Left kidney (tissue), 8 donors: ENCODE data around the gene FOLR2. TPM values are rescaled to one million over a fixed set of nuclear protein-coding genes. Genes with fewer than 3 reads are reported as not detected.
"Not testable (repeated sequence)": the region's sequence is repeated elsewhere in the genome, so short reads cannot be mapped to it uniquely, and the experiment has no call there.

Source experiments
- DNase-seq: peaks from one replicate; pipeline ENCODE4 v3.0.0-alpha.2; 2013
- long read RNA-seq, 8 donors: transcript quantifications; one replicate each; lab custom pipeline, GENCODE V29; 2026
- polyA plus RNA-seq: library from polyadenylated mRNA; unstranded; fragments of 120-200 nt; gene quantifications from one replicate; pipeline ENCODE4 v1.2.1, GENCODE V29; 2013; ENCODE audit not compliant: insufficient read length

The FOLR2 gene
- polyA plus RNA-seq: 8.7 TPM
- long read RNA-seq, donor 1, transcript FOLR2-201 (5 exons, 1,138 nt): major isoform, 7 of 11 reads
- long read RNA-seq, donor 1, partial matches to known transcripts: 0 of 11 reads
- long read RNA-seq, donor 1, other reads (novel, unspliced or antisense): 0 of 11 reads
- long read RNA-seq, donor 2, partial matches to known transcripts: 0 of 4 reads
- long read RNA-seq, donor 2, other reads (novel, unspliced or antisense): 0 of 4 reads
- long read RNA-seq, donor 3, partial matches to known transcripts: 0 of 4 reads
- long read RNA-seq, donor 3, other reads (novel, unspliced or antisense): 0 of 4 reads
- long read RNA-seq, donor 4: 0 reads
- long read RNA-seq, donor 5, transcript FOLR2-201 (5 exons, 1,138 nt): major isoform, 9 of 12 reads
- long read RNA-seq, donor 5, partial matches to known transcripts: 0 of 12 reads
- long read RNA-seq, donor 5, other reads (novel, unspliced or antisense): 0 of 12 reads
- long read RNA-seq, donor 6, partial matches to known transcripts: 0 of 3 reads
- long read RNA-seq, donor 6, other reads (novel, unspliced or antisense): 0 of 3 reads
- long read RNA-seq, donor 7, partial matches to known transcripts: 0 of 3 reads
- long read RNA-seq, donor 7, other reads (novel, unspliced or antisense): 0 of 3 reads
- long read RNA-seq, donor 8: 0 reads

GRCh38 chr11:72216638-72217037 is at the start of gene FOLR2:
TSS of gene FOLR2 (plus strand) at chr11:72216794. CDS start at chr11:72218585, 1,791 bp downstream.
- DNase-seq: no peak

GRCh38 chr11:72169046-72169555 is 47.5 kb upstream of the FOLR2 start:
- not testable (repeated sequence) for DNase-seq

- not testable (repeated sequence) for DNase-seq
Measured at GRCh38 chr11:72169754-72170153, 46.8 kb upstream of the FOLR2 start.

GRCh38 chr11:72172043-72172442 is 44.6 kb upstream of the FOLR2 start:
- not testable (repeated sequence) for DNase-seq

- DNase-seq: no peak
Measured at GRCh38 chr11:72173291-72173690, 43.3 kb upstream of the FOLR2 start.

GRCh38 chr11:72174302-72175070 is 42.1 kb upstream of the FOLR2 start:
- DNase-seq: no peak

DNA sequence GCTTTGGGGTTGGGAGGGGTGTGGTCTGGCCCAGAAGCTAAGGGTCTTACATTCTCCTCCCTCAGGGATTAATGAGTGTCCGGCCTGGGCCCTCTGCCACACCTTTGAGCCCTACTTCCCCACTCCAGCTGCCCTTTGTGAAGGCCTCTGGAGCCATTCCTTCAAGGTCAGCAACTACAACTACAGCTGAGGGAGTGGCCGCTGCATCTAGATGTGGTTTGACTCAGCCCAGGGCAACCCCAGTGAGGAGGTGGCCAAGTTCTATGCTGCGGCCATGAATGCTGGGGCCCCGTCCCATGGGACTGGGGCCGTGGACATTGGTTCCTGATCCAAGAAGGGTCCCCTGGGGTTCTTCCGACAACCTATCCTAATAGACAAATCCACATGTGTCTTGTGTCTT is 38.9 kb upstream of the FOLR2 start:
- no peak for DNase-seq

- no peak for DNase-seq
Measured at GRCh38 chr11:72179049-72179803, 37.4 kb upstream of the FOLR2 start.

- no peak for DNase-seq
Measured at GRCh38 chr11:72179804-72180396, 36.7 kb upstream of the FOLR2 start.

GRCh38 chr11:72180892-72181552 is 35.6 kb upstream of the FOLR2 start:
- DNase-seq: not testable (repeated sequence)

DNA sequence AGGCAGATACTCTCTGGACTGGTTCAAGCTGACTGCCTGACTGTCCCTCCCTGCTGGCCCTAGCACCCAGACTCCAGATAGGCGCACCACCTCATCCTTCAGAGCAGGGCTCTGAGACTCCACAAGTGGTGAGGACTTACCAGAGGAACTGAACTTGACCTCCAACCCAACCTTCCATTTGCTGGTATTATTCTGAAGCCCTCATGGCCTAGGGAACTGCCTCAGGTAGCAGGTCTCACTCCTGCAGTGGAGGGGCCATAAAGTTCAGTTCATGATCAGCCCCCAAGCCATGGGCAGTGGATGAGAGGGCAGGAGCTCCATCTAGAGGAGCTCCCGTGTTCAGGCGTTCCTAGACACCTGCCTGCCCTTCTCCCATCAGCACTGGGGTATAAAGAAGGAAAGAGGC is 35.0 kb upstream of the FOLR2 start:
- DNase-seq: not testable (repeated sequence)

DNA sequence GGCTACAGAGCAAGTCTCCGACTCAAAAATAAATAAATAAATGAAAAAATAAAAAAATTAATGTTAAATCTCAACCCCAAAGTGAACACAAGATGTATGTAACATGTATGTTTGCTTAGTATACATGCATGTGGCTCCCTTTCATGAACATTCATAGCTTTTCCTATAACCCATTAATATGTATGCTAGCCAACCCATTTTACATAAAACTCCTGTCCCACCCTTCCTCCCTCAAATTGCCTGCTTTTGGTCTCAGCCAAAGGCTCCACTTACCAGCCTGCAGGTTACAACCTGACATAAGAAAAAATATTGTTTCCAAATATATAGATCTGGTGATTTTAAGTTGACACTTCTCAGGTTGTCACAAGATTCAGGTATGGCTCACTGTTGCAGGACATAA is 28.3 kb upstream of the FOLR2 start:
- no peak for DNase-seq

GRCh38 chr11:72189455-72190250 is 26.9 kb upstream of the FOLR2 start:
- peak; percentile 57 for DNase-seq

DNA sequence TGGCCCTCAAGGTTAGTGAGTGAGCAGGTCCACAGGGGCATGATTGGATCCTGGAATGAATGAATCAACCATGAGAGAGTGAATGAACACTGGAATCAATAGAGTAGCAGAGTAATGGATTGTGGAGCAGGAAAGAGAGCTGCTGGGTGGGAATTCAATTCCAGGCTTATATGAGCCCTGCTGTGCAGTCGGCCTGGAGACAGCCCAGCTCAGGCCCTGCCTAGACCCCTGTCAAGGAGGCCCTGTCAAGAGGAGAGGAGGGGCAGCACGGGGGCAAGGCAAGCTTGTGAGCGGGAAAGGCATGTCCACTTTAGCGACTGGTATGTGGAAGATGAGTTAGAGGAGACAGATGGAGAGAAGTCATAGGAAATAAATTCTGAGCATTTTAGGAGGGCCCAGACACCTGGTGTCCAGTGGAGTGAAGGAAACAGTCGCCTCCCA is 25.9 kb upstream of the FOLR2 start:
- DNase-seq: no peak

DNA sequence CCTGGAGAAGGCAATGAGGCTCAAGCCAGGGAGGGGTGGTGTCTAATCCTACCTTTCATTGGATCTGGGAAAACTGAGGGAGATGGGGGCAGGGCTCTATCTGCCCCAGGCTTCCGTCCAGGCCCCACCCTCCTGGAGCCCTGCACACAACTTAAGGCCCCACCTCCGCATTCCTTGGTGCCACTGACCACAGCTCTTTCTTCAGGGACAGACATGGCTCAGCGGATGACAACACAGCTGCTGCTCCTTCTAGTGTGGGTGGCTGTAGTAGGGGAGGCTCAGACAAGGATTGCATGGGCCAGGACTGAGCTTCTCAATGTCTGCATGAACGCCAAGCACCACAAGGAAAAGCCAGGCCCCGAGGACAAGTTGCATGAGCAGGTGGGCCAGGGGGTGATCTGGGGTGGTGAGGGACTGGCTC is 24.6 kb upstream of the FOLR2 start, which contains the start of gene FOLR1:
Gene FOLR1 (plus strand): TSS at position 180 of the 421 bp plus-strand sequence. CDS start 34 bp downstream, at position 214.
- DNase-seq: no peak

GRCh38 chr11:72195518-72196270 is 20.9 kb upstream of the FOLR2 start:
- no peak for DNase-seq

DNA sequence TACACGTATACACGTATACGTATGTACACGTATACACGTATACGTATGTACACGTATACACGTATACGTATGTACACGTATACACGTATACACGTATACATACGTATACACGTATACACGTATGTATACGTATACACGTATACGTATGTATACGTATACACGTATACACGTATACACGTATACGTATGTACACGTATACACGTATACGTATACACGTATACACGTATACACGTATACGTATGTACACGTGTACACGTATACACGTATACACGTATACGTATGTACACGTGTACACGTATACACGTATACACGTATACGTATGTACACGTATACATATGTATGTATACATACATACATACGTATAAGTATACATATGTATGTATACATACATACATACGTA is 15.1 kb upstream of the FOLR2 start:
- not testable (repeated sequence) for DNase-seq

GRCh38 chr11:72202571-72202970 is 14.0 kb upstream of the FOLR2 start:
- no peak for DNase-seq

- no peak for DNase-seq
Measured at GRCh38 chr11:72203163-72203562, 13.4 kb upstream of the FOLR2 start.
